ENCODE measurements around the gene IFNA7. TPM values are rescaled to one million over a fixed set of nuclear protein-coding genes. Genes with fewer than 3 reads are reported as not detected.
A peak's percentile ranks its signal among the peaks of the same experiment; 100 is the strongest.
"Not testable (repeated sequence)": the region's sequence is repeated elsewhere in the genome, so short reads cannot be mapped to it uniquely, and the experiment has no call there.

Gene IFNA7
- total RNA-seq, 1 experiment from 2014 or later, result not detected

GRCh38 chr9:21182810-21183736, 18.9 kb downstream of the IFNA7 start:
- peak; percentile 15 for DNase-seq (ENCODE audit: low read depth)

GRCh38 chr9:21174671-21175070, 27.3 kb downstream of the IFNA7 start:
- peak; percentile 3 for DNase-seq (ENCODE audit: low read depth)

- DNase-seq (ENCODE audit: low read depth), result no peak
Measured at GRCh38 chr9:21172156-21172555, 29.8 kb downstream of the IFNA7 start.

GRCh38 chr9:21171351-21171750, 30.7 kb downstream of the IFNA7 start:
- no peak for DNase-seq (ENCODE audit: low read depth)

- not testable (repeated sequence) for DNase-seq (ENCODE audit: low read depth)
Measured at GRCh38 chr9:21166560-21166959, 35.4 kb downstream of the IFNA7 start, which contains the start of gene IFNA21. Gene IFNA21, minus strand, starts transcription at chr9:21166660. Its CDS starts 48 bp downstream, at chr9:21166612.

GRCh38 chr9:21165516-21165915, 36.5 kb downstream of the IFNA7 start:
- DNase-seq (ENCODE audit: low read depth), result no peak

- peak; percentile 53 for DNase-seq (ENCODE audit: low read depth)
Measured at GRCh38 chr9:21160178-21160577, 41.8 kb downstream of the IFNA7 start.

GRCh38 chr9:21155501-21155900, 46.5 kb downstream of the IFNA7 start:
- DNase-seq (ENCODE audit: low read depth), result peak; percentile 14

- DNase-seq (ENCODE audit: low read depth), result peak; percentile 39
Measured at GRCh38 chr9:21154018-21154608, 47.9 kb downstream of the IFNA7 start.

- peak; percentile 28 for DNase-seq (ENCODE audit: low read depth)
Measured at GRCh38 chr9:21153336-21154017, 48.5 kb downstream of the IFNA7 start.

Other genes starting within 250 kb of the IFNA7 start
- gene HACD4, start 170.6 kb downstream of the IFNA7 start, total RNA-seq (2014; rRNA removed; shearing (Covaris generic)), result under 0.01 and 0.24 TPM in 2 replicates
- gene IFNB1, start 124.3 kb downstream of the IFNA7 start, total RNA-seq (2014; rRNA removed; shearing (Covaris generic)), result not detected in 2 replicates
- not detected in 2 replicates for gene IFNW1, start 60.4 kb downstream of the IFNA7 start, total RNA-seq (2014; rRNA removed; shearing (Covaris generic))
- not detected in 2 replicates for gene IFNA21, start 35.5 kb downstream of the IFNA7 start, total RNA-seq (2014; rRNA removed; shearing (Covaris generic))
- gene IFNA4, start 14.6 kb downstream of the IFNA7 start, total RNA-seq (2014; rRNA removed; shearing (Covaris generic)), result not detected in 2 replicates
- not detected in 2 replicates for gene IFNA10, start 4.9 kb upstream of the IFNA7 start, total RNA-seq (2014; rRNA removed; shearing (Covaris generic))
- not detected in 2 replicates for gene IFNA16, start 15.1 kb upstream of the IFNA7 start, total RNA-seq (2014; rRNA removed; shearing (Covaris generic))
- gene IFNA17, start 26.0 kb upstream of the IFNA7 start, total RNA-seq (2014; rRNA removed; shearing (Covaris generic)), result not detected in 2 replicates
- gene IFNA14, start 37.8 kb upstream of the IFNA7 start, total RNA-seq (2014; rRNA removed; shearing (Covaris generic)), result not detected in 2 replicates
- gene IFNA5, start 103.1 kb upstream of the IFNA7 start, total RNA-seq (2014; rRNA removed; shearing (Covaris generic)), result not detected in 2 replicates
- gene KLHL9, start 133.2 kb upstream of the IFNA7 start, total RNA-seq (2014; rRNA removed; shearing (Covaris generic)), result 19.6 and 22.3 TPM in 2 replicates
- not detected in 2 replicates for gene IFNA6, start 148.7 kb upstream of the IFNA7 start, total RNA-seq (2014; rRNA removed; shearing (Covaris generic))
- not detected in 2 replicates for gene IFNA13, start 165.9 kb upstream of the IFNA7 start, total RNA-seq (2014; rRNA removed; shearing (Covaris generic))
- not detected in 2 replicates for gene IFNA2, start 183.2 kb upstream of the IFNA7 start, total RNA-seq (2014; rRNA removed; shearing (Covaris generic))
- gene IFNA8, start 206.9 kb upstream of the IFNA7 start, total RNA-seq (2014; rRNA removed; shearing (Covaris generic)), result not detected in 2 replicates
- not detected in 2 replicates for gene IFNA1, start 238.2 kb upstream of the IFNA7 start, total RNA-seq (2014; rRNA removed; shearing (Covaris generic))

All from RPMI7951 (cell line).